Astrocyte (in vitro differentiated cells and primary cell): Measurements from ENCODE around the gene BORCS5. TPM values are rescaled to one million over a fixed set of nuclear protein-coding genes. Genes with fewer than 3 reads are reported as not detected.

Experiments
- DNase-seq: peaks from one replicate; pipeline ENCODE4 v3.0.0-alpha.2; 2010; ENCODE audit warnings: low read depth
- FAIRE-seq: peaks from 2 replicates; lab custom pipeline; 2011; peaks lifted over from hg19 to GRCh38; lab: Jason Lieb, UNC
- H2AFZ ChIP-seq: 2 replicates; pipeline ENCODE4 v1.6.0; 2012; ENCODE audit warnings: low read depth, low read length, inconsistent platforms
- H3K27ac ChIP-seq: 2 replicates; pipeline ENCODE4 v1.5.1; 2011; ENCODE audit warnings: low read depth, low read length, inconsistent platforms
- H3K27me3 ChIP-seq: 2 replicates; pipeline ENCODE4 v1.6.0; 2011; ENCODE audit warnings: low read length, inconsistent platforms; ENCODE audit not compliant: insufficient read depth
- H3K36me3 ChIP-seq: 2 replicates; pipeline ENCODE4 v1.5.1; 2011; ENCODE audit warnings: low read length, inconsistent platforms; ENCODE audit not compliant: insufficient read depth
- H3K4me1 ChIP-seq: 2 replicates; pipeline ENCODE4 v1.5.1; 2011; ENCODE audit warnings: low read length, inconsistent platforms; ENCODE audit not compliant: insufficient read depth
- H3K4me2 ChIP-seq: 2 replicates; pipeline ENCODE4 v1.6.0; 2012; ENCODE audit warnings: low read length, inconsistent platforms
- H3K4me3 ChIP-seq: 2 replicates; pipeline ENCODE4 v1.5.1; 2011; ENCODE audit warnings: low read depth, mild to moderate bottlenecking, low read length, inconsistent platforms; ENCODE audit not compliant: insufficient read depth
- H3K79me2 ChIP-seq: 2 replicates; pipeline ENCODE4 v1.6.0; 2012; ENCODE audit warnings: mild to moderate bottlenecking, low read length, inconsistent platforms; ENCODE audit not compliant: insufficient read depth
- H3K9ac ChIP-seq: 2 replicates; pipeline ENCODE4 v1.6.0; 2012; ENCODE audit warnings: mild to moderate bottlenecking, low read length, inconsistent platforms
- H3K9me3 ChIP-seq: 2 replicates; pipeline ENCODE4 v1.5.1; 2012; ENCODE audit warnings: low read depth, mild to moderate bottlenecking, low read length, inconsistent platforms; ENCODE audit not compliant: insufficient read depth
- H4K20me1 ChIP-seq: 2 replicates; pipeline ENCODE4 v1.6.0; 2012; ENCODE audit warnings: low read length, inconsistent platforms; ENCODE audit not compliant: insufficient read depth
- H3K27ac Mint-ChIP-seq: one replicate; pipeline ENCODE4 v1.8.0; 2021; ENCODE audit warnings: mild to moderate bottlenecking, mixed read lengths; ENCODE audit not compliant: unreplicated experiment
- H3K27me3 Mint-ChIP-seq: one replicate; pipeline ENCODE4 v1.8.0; 2021; ENCODE audit warnings: low read depth, mixed read lengths; ENCODE audit not compliant: unreplicated experiment
- H3K36me3 Mint-ChIP-seq: one replicate; pipeline ENCODE4 v1.8.0; 2021; ENCODE audit warnings: low read depth, mixed read lengths; ENCODE audit not compliant: unreplicated experiment
- H3K4me1 Mint-ChIP-seq: one replicate; pipeline ENCODE4 v1.8.0; 2021; ENCODE audit warnings: low read depth, mixed read lengths; ENCODE audit not compliant: unreplicated experiment
- H3K4me3 Mint-ChIP-seq: one replicate; pipeline ENCODE4 v1.8.0; 2021; ENCODE audit warnings: mild to moderate bottlenecking, moderate library complexity, mixed read lengths; ENCODE audit not compliant: unreplicated experiment
- H3K9me3 Mint-ChIP-seq: one replicate; pipeline ENCODE4 v1.8.0; 2021; ENCODE audit warnings: mild to moderate bottlenecking, mixed read lengths; ENCODE audit not compliant: unreplicated experiment
- EZH2 ChIP-seq: IDR thresholded peaks from 2 replicates; pipeline ENCODE4 v1.6.1; 2012; ENCODE audit warnings: mild to moderate bottlenecking, low read length, inconsistent platforms; ENCODE audit not compliant: insufficient read depth
- total RNA-seq: library from RNA; stranded (reverse); gene quantifications from 2 replicates; pipeline ENCODE4 v1.2.1, GENCODE V29; 2021
- TF ChIP-seq, protein P1 (sequence below): IDR thresholded peaks from 2 replicates; pipeline ENCODE4 v1.5.1; 2011; ENCODE audit warnings: low read depth, mild to moderate bottlenecking, inconsistent platforms, low read length, moderate library complexity; ENCODE audit not compliant: insufficient read depth

BORCS5 gene
- total RNA-seq, 1 donor from 2014 or later = 8.1 TPM

DNA sequence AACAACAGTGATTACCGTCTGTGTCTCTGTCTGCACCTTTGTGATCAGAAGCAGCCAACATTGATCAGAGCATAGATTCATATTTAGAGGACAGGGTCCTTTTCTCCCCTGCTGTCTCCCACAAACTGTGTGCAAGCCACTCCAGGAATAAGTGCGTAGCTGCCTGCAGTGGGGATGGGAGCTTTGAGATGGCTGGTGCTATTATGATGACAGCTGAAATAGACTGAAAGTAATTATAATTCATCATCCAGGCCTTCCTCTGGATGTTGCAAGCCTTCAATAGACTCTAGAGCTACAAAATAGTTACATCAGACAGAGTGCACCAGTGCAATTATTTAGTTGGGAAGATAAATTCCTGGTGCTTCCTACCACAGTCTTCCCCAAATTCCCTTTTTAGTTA, 68.1 kb downstream of the BORCS5 start:
- FAIRE-seq (no peak), DNase-seq (no peak)
- H3K4me3 ChIP-seq = no peak overlapping the region
- H3K9me3 ChIP-seq = no peaks in the 10 kb centered on the region
- H3K27me3 ChIP-seq = no peaks in the 10 kb centered on the region
- H3K36me3 ChIP-seq = no peaks in the 10 kb centered on the region
- H3K27ac ChIP-seq = no peak overlapping the region
- Mint-ChIP-seq H3K4me3 (no peak overlapping the region), H3K4me1 (peaks cover 7% of the 10 kb centered on the region), H3K27ac (no peak overlapping the region), H3K9me3 (peaks cover 12% of the 10 kb centered on the region), H3K36me3 (peaks cover 11% of the 10 kb centered on the region), H3K27me3 (no peaks in the 10 kb centered on the region)
- TF ChIP-seq, protein P1, sequence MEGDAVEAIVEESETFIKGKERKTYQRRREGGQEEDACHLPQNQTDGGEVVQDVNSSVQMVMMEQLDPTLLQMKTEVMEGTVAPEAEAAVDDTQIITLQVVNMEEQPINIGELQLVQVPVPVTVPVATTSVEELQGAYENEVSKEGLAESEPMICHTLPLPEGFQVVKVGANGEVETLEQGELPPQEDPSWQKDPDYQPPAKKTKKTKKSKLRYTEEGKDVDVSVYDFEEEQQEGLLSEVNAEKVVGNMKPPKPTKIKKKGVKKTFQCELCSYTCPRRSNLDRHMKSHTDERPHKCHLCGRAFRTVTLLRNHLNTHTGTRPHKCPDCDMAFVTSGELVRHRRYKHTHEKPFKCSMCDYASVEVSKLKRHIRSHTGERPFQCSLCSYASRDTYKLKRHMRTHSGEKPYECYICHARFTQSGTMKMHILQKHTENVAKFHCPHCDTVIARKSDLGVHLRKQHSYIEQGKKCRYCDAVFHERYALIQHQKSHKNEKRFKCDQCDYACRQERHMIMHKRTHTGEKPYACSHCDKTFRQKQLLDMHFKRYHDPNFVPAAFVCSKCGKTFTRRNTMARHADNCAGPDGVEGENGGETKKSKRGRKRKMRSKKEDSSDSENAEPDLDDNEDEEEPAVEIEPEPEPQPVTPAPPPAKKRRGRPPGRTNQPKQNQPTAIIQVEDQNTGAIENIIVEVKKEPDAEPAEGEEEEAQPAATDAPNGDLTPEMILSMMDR = no peak
- no peak for TF ChIP-seq EZH2
- no peak overlapping the region for H3K9ac ChIP-seq
- H3K4me1 ChIP-seq = no peaks in the 10 kb centered on the region
- no peak overlapping the region for H3K4me2 ChIP-seq
- H3K79me2 ChIP-seq = no peaks in the 10 kb centered on the region
- H2AFZ ChIP-seq = no peak overlapping the region
- H4K20me1 ChIP-seq = no peaks in the 10 kb centered on the region

DNA sequence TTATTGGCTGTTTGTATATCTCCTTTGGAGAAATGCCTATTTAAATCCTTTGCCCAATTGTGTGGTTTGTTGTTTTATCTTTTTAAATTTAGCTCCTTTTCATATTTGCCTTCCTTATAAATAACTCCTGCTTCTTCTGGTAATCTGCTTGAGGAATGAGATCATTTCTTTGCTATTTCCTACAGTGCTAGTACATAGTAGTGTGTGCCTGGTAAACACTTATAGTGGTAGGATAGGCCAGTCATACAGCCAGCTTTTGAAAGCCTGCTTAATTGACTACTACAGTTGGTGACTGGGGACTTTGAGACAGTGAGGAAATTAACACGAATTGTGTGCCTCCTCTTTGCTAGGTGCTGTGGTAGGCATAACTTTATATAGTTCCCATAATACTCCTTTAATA, 68.7 kb downstream of the BORCS5 start:
- H3K36me3 ChIP-seq = no peaks in the 10 kb centered on the region
- H3K4me1 Mint-ChIP-seq = peaks cover 7% of the 10 kb centered on the region
- no peak overlapping the region for H3K27ac Mint-ChIP-seq
- H3K4me1 ChIP-seq = no peaks in the 10 kb centered on the region
- H3K9me3 Mint-ChIP-seq = peaks cover 12% of the 10 kb centered on the region
- no peaks in the 10 kb centered on the region for H3K9me3 ChIP-seq
- no peak overlapping the region for H3K27ac ChIP-seq
- no peak overlapping the region for H3K4me3 ChIP-seq
- H3K4me3 Mint-ChIP-seq = no peak overlapping the region
- peaks cover 11% of the 10 kb centered on the region for H3K36me3 Mint-ChIP-seq
- no peak for TF ChIP-seq EZH2
- TF ChIP-seq, protein P1 = no peak
- no peak overlapping the region for H3K9ac ChIP-seq
- no peaks in the 10 kb centered on the region for H4K20me1 ChIP-seq
- H3K27me3 ChIP-seq = no peaks in the 10 kb centered on the region
- no peaks in the 10 kb centered on the region for H3K79me2 ChIP-seq
- FAIRE-seq = no peak
- no peak overlapping the region for H2AFZ ChIP-seq
- no peak overlapping the region for H3K4me2 ChIP-seq
- peak; percentile 48 for DNase-seq
- H3K27me3 Mint-ChIP-seq = no peaks in the 10 kb centered on the region

DNA sequence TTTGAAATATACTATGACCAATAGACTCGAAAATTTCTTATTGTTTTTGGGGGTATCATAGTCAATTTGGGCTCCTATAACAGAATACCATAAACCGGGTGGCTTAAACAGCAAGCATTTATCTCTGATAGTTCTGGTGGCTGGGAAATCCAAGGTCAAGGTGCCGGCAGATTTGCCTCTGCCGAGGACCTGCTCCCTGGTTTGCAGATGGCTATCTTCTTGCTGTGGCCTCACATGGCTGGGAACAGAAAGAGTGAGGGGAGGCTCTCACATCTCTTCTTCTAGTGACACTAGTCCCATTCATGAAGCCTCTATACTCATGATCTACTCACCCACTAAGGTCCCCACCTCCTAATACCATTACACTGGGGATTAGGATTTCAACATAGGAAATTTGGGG, 70.7 kb downstream of the BORCS5 start:
- FAIRE-seq (no peak), DNase-seq (no peak)
- H3K36me3 ChIP-seq = no peaks in the 10 kb centered on the region
- Mint-ChIP-seq H3K27me3 (no peaks in the 10 kb centered on the region), H3K27ac (no peak overlapping the region), H3K4me3 (no peak overlapping the region), H3K36me3 (peaks cover 6% of the 10 kb centered on the region), H3K9me3 (peaks cover 9% of the 10 kb centered on the region), H3K4me1 (peaks cover 7% of the 10 kb centered on the region)
- no peak overlapping the region for H3K4me2 ChIP-seq
- no peak for TF ChIP-seq EZH2
- TF ChIP-seq, protein P1 = no peak
- H3K4me3 ChIP-seq = no peak overlapping the region
- H3K9me3 ChIP-seq = no peaks in the 10 kb centered on the region
- no peak overlapping the region for H3K27ac ChIP-seq
- no peaks in the 10 kb centered on the region for H3K27me3 ChIP-seq
- no peak overlapping the region for H3K9ac ChIP-seq
- H4K20me1 ChIP-seq = no peaks in the 10 kb centered on the region
- no peaks in the 10 kb centered on the region for H3K4me1 ChIP-seq
- no peak overlapping the region for H2AFZ ChIP-seq
- no peaks in the 10 kb centered on the region for H3K79me2 ChIP-seq
